LNCaP clone FGC (cell line): ENCODE results near the gene MTA1.

Experiments
- DNase-seq: peaks from one replicate; pipeline ENCODE4 v3.0.0-alpha.2; 2011; ENCODE audit warnings: low read depth
- H3K4me3 ChIP-seq: 2 replicates; pipeline ENCODE4 v1.5.1; 2011; ENCODE audit warnings: mild to moderate bottlenecking, low read depth, low read length, control low read depth
- CTCF ChIP-seq: IDR thresholded peaks from 2 replicates; pipeline ENCODE4 v1.5.1; 2012; ENCODE audit warnings: mild to moderate bottlenecking; ENCODE audit not compliant: control insufficient read depth, insufficient read depth; ENCODE audit errors: extremely low read depth

MTA1 gene

DNA sequence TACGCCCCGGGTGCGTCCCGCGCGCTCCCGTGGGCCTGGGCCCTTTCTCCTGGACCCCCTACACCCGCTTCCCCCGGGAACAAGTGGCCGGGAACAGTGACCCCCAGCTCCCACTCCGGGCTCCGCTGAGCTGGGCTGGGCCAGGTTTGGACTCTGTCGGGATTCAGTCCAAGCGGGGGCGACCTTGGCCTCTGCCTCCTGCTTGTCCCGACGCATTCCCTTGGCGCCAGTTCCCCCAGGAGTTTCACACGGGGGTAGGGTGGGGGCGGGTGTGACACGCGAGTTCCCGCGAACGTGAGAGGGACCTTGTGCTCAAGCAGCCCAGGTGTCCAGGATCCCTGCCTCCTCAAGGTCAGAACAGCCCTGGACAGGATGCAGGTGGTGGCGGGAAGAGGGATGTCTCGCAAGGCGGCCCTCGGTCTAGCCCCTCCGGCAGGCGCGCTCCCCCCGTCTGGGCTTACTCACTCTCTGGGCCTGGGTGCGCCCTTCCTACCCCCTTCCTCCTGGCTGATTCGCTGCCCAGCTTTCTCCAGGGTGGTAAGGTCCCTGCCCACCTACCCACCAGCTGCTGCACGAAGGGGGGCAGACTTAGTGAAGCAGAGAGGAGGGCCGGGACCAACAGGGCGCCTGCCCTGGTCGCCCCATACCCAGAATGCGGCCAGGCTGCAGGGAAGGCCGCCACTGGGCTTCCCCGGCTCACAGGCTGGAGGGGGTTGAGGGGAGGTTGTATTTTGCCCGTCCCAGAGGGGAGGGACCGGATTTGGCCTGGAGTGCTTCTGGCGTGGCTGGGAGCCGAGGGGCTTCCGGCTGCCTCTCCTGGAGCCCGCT is 55.9 kb downstream of the MTA1 start:
- DNase-seq: no peak
- peak overlapping the region; percentile 57 for H3K4me3 ChIP-seq
- TF ChIP-seq CTCF: no peak

DNA sequence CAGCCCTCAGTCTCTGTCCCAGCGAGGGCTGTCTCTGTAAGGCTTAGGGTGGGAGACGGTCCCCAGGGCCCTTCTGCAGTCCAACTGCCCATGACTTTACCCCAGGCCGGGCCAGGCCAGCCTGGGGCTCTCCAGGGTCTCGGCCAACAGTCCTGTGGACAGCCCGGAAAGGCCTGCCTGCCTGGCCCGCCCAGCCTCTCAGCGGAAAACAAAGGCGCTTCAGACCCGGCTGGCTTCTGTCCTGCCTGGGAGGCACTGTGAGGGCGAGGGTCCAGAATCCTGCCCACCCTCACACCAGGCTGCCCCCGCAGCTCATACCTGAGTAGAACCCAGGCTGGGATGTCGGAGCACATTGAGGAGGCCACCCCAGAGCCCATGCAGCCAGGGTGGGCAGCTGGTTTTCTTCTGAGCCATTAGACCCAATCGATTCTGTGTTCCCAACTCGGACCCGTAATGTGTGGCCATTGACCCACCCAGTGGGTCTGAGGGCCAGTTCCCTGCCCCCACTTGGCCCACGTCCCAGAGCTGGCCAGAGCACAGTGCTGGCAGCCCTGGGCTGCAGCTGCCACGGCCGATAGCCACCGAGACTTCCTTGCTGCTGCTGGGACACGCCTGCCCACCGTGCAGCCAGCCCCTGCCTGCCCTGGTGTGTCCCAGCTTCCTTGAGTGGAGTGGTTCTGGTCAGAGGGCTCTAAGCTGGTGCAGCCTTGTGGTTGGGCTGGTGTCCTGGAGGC is 56.6 kb downstream of the MTA1 start:
- H3K4me3 ChIP-seq: peak overlapping the region; percentile 57
- TF ChIP-seq CTCF: no peak
- DNase-seq: no peak

DNA sequence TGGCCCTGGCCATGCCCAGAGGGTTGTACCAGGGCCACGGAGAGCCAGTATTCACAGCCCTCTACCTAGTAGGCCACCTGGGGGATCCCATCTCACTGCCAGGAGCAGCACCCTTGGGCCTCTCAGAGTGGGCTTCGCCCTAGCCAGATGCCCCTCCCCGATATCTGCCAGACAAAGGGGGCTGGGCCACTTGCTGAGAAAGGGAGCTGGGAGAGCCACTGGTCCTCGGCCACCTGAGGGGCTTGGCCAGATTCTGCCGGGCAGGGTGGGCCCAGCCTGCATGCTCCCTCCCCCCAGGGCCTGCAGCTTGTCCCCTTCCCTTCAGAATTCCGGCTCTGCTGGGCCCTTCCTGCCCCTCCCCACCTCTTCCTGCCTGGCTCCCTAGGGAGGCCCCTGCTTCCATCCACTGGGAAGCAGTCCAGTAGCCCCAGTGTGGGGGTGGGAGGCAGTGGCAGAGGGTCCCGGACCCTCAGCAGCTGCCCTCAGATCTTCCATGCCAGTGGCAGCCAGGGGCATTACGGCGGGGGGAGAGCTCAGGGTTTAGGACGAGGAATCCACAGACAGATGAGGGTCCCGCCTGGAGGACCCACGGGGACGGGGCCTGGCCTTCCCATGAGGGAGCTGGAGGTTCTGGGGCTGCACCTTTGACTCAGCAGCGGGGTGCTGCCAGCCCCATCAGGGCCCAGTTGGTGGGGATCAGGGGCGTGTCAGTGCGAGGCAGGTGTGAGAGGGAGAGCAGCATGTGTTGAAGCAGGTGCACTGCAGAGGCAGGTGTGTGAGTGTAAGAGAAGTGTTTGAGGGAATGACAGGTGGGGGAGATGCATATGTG is 57.4 kb downstream of the MTA1 start:
- TF ChIP-seq CTCF: no peak
- DNase-seq: no peak
- peak overlapping the region; percentile 57 for H3K4me3 ChIP-seq

DNA sequence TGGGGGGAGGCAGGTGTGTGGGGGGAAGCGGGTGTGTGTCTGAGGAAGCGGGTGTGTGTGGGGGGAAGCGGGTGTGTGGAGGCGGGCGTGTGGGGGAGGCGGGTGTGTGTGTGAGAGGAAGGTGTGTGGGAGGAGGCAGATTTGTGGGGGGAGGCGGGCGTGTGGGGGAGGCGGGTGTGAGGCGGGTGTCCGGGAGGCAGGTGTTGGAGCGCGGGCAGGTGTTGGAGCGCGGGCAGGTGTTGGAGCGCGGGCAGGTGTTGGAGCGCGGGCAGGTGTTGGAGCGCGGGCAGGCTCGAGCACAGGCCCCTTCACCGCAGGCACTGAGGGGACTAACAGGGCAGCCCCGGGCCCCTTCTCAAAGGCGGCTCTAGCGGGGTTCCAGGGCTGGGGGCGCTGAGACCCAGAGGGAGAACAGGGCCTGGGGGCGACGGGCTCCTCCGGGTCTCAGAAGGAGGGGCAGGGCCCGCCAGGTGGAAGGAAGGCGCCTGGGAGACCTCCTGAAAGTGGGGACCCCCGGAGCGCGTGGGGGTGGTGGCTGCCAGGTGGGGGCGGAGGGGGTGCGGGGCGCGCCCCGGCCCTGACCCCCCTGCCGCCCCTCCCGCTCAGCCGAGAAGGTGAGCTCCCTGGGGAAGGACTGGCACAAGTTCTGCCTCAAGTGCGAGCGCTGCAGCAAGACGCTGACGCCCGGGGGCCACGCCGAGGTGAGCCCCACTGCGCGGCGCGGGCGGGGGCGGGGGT is 58.2 kb downstream of the MTA1 start:
- TF ChIP-seq CTCF: no peak
- no peak overlapping the region for H3K4me3 ChIP-seq
- DNase-seq: no peak

GRCh38 chr14:105478398-105479251 is 59.0 kb downstream of the MTA1 start:
- no peak for DNase-seq
- H3K4me3 ChIP-seq: no peak overlapping the region
- TF ChIP-seq CTCF: no peak
